Liver (tissue), 9 donors: ENCODE measurements around the gene PITPNB. TPM values are rescaled to one million over a fixed set of nuclear protein-coding genes. Genes with fewer than 3 reads are reported as not detected.

Experiments used
- DNase-seq: peaks from one replicate; pipeline ENCODE4 v3.0.0-alpha.2; 2017; ENCODE audit warnings: low spot score
- H3K27ac ChIP-seq, 2 donors: one replicate each; pipeline ENCODE4 v1.7.0; 2013; ENCODE audit warnings: inconsistent platforms in 2 of 2, low read length in 2 of 2, control low read depth in 1 of 2, low read depth in 1 of 2, mild to moderate bottlenecking in 1 of 2
- H3K27me3 ChIP-seq, 4 donors: one replicate each; pipeline versions ENCODE4 v1.6.1 to v1.7.0; 2013; ENCODE audit warnings: low read length in 3 of 4, inconsistent platforms in 1 of 4, mild to moderate bottlenecking in 1 of 4, moderate library complexity in 1 of 4; ENCODE audit not compliant: control insufficient read depth in 4 of 4, insufficient read depth in 4 of 4
- H3K36me3 ChIP-seq, 4 donors: one replicate each; pipeline versions ENCODE4 v1.6.1 to v1.7.0; 2013; ENCODE audit warnings: low read length in 3 of 4, mild to moderate bottlenecking in 3 of 4, low read depth in 1 of 4, moderate library complexity in 1 of 4; ENCODE audit not compliant: control insufficient read depth in 4 of 4, insufficient read depth in 3 of 4
- H3K4me1 ChIP-seq, 4 donors: one replicate each; pipeline versions ENCODE4 v1.6.1 to v1.7.0; 2013; ENCODE audit warnings: low read length in 3 of 4, mild to moderate bottlenecking in 3 of 4, moderate library complexity in 1 of 4; ENCODE audit not compliant: control insufficient read depth in 4 of 4, insufficient read depth in 4 of 4
- H3K4me3 ChIP-seq, 3 donors: one replicate each; pipeline versions ENCODE4 v1.6.1 to v1.7.0; 2013; ENCODE audit warnings: low read length in 3 of 3, control low read depth in 1 of 3, low read depth in 1 of 3, mild to moderate bottlenecking in 1 of 3
- H3K9ac ChIP-seq, 2 donors: one replicate each; pipeline ENCODE4 v1.7.0; 2013; ENCODE audit warnings: low read length in 2 of 2, mild to moderate bottlenecking in 2 of 2, moderate library complexity in 2 of 2, control low read depth in 1 of 2, low read depth in 1 of 2
- H3K9me3 ChIP-seq, 4 donors: one replicate each; pipeline versions ENCODE4 v1.6.1 to v1.7.0; 2013; ENCODE audit warnings: low read length in 3 of 4; ENCODE audit not compliant: control insufficient read depth in 4 of 4
- ATF3 ChIP-seq: IDR thresholded peaks from 2 replicates; pipeline ENCODE4 v1.6.1; 2016; ENCODE audit warnings: antibody characterized with exemption
- CTCF ChIP-seq: fragments of 150-350 bp; IDR thresholded peaks from 2 replicates; pipeline ENCODE4 v1.5.1; 2017; ENCODE audit warnings: improper control_type of control experiment, low read depth, low read length; ENCODE audit not compliant: missing input control
- EGR1 ChIP-seq, 2 donors: IDR thresholded peaks; 2 replicates each; pipeline ENCODE4 v1.6.1; 2016 to 2018; ENCODE audit warnings: antibody characterized with exemption in 2 of 2, low read depth in 2 of 2
- FOXA1 ChIP-seq: IDR thresholded peaks from 2 replicates; pipeline ENCODE4 v1.6.1; 2016; ENCODE audit warnings: antibody characterized with exemption
- FOXA2 ChIP-seq: IDR thresholded peaks from 2 replicates; pipeline ENCODE4 v1.6.1; 2016; ENCODE audit warnings: antibody characterized with exemption
- GABPA ChIP-seq, 2 donors: IDR thresholded peaks in 1 of 2; conservative IDR thresholded peaks in 1 of 2; 2 replicates each; pipeline ENCODE4 v1.6.1; 2016; ENCODE audit warnings: antibody characterized with exemption in 2 of 2, mild to moderate bottlenecking in 1 of 2, moderate library complexity in 1 of 2
- HNF4A ChIP-seq, 2 donors: conservative IDR thresholded peaks; 2 replicates each; pipeline ENCODE4 v1.6.1; 2016; ENCODE audit warnings: antibody characterized with exemption in 2 of 2, mild to moderate bottlenecking in 2 of 2
- HNF4G ChIP-seq: IDR thresholded peaks from 2 replicates; pipeline ENCODE4 v1.6.1; 2016; ENCODE audit warnings: antibody characterized with exemption
- JUND ChIP-seq, 2 donors: IDR thresholded peaks; 2 replicates each; pipeline ENCODE4 v1.6.1; 2016; ENCODE audit warnings: antibody characterized with exemption in 2 of 2
- NR2F2 ChIP-seq: IDR thresholded peaks from 2 replicates; pipeline ENCODE4 v1.6.1; 2016; ENCODE audit warnings: antibody characterized with exemption
- RAD21 ChIP-seq, 2 donors: IDR thresholded peaks; 2 replicates each; pipeline ENCODE4 v1.6.1; 2016; ENCODE audit warnings: antibody characterized with exemption in 2 of 2, mild to moderate bottlenecking in 2 of 2
- REST ChIP-seq: IDR thresholded peaks from 2 replicates; pipeline ENCODE4 v1.6.1; 2016; ENCODE audit warnings: antibody characterized with exemption, mild to moderate bottlenecking
- RXRA ChIP-seq, 2 donors: IDR thresholded peaks; 2 replicates each; pipeline ENCODE4 v1.6.1; 2017 to 2018; ENCODE audit warnings: antibody characterized with exemption in 2 of 2, mild to moderate bottlenecking in 1 of 2
- SP1 ChIP-seq: IDR thresholded peaks from 2 replicates; pipeline ENCODE4 v1.6.1; 2018; ENCODE audit warnings: antibody characterized with exemption, mild to moderate bottlenecking
- YY1 ChIP-seq: IDR thresholded peaks from 2 replicates; pipeline ENCODE4 v1.6.1; 2016; ENCODE audit warnings: antibody characterized with exemption, mild to moderate bottlenecking
- ZBTB33 ChIP-seq: IDR thresholded peaks from 2 replicates; pipeline ENCODE4 v1.6.1; 2016; ENCODE audit warnings: antibody characterized with exemption
- polyA plus RNA-seq, 2 donors: library from polyadenylated mRNA; stranded (reverse) in 1 of 2; unstranded in 1 of 2; fragments of 200-250 nt in 1 of 2; fragments of >200 nt in 1 of 2; fragmentation: Nextera tagmentation in 1 of 2; extraction: Ambion mirVana in 1 of 2; gene quantifications; one replicate each; pipeline versions ENCODE4 v1.2.1 to v1.2.3, GENCODE V29; 2013 to 2015
- total RNA-seq, 2 donors: library from RNA; depleted of rRNA; stranded (reverse); fragments of >200 nt; gene quantifications; one replicate each; pipeline ENCODE4 v1.2.3, GENCODE V29; 2014
- donor health status: healthy.
- donor health status: healthy.
- donor health status: healthy.
- donor health status: healthy.
- donor health status: healthy.

PITPNB gene
- total and polyA plus RNA-seq, 4 donors: 18.4 to 57.4 (median 34.4) TPM

GRCh38 chr22:27918341-27919221, 475 bp downstream of the PITPNB start (continued):
- TF ChIP-seq JUND (IDR thresholded peaks at IDR 0.05) (no peak), GABPA (IDR thresholded peaks at IDR 0.05 in 1 of 2, conservative IDR thresholded peaks at IDR 0.05 in 1 of 2) (no peak), ATF3 (no peak), NR2F2 (no peak), SP1 (no peak)

- no peak overlapping the region for H3K9ac ChIP-seq
- no peak overlapping the region for H3K4me3 ChIP-seq
- H3K27me3 ChIP-seq: no peaks in the 10 kb centered on the region
- H3K9me3 ChIP-seq: no peaks in the 10 kb centered on the region
- H3K36me3 ChIP-seq: no peaks in the 10 kb centered on the region
- TF ChIP-seq YY1: no peak
- TF ChIP-seq JUND (IDR thresholded peaks at IDR 0.05): no peak
- TF ChIP-seq CTCF: no peak
- TF ChIP-seq SP1: no peak
- no peak for TF ChIP-seq ZBTB33
- no peak for TF ChIP-seq RAD21 (IDR thresholded peaks at IDR 0.05)
- TF ChIP-seq HNF4G: no peak
- TF ChIP-seq FOXA1: no peak
- H3K27ac ChIP-seq: no peak overlapping the region
- H3K4me1 ChIP-seq: peaks cover 7 to 64% (median 47%) of the 10 kb centered on the region in 4 donors
- no peak for DNase-seq
These were observed 3.1 kb downstream of the PITPNB start for GRCh38 chr22:27915986-27916385.

GRCh38 chr22:27913162-27913741, 5.8 kb downstream of the PITPNB start:
- Histone ChIP-seq H3K9me3 (no peaks in the 10 kb centered on the region), H3K27me3 (no peaks in the 10 kb centered on the region), H3K4me3 (no peak overlapping the region), H3K4me1 (peaks cover 7 to 49% (median 39%) of the 10 kb centered on the region in 4 donors), H3K9ac (peak overlapping the region in 1 of 2 donors; percentile 72), H3K27ac (peak overlapping the region; percentile 74 to 77), H3K36me3 (peaks cover 2 to 10% (median 3%) of the 10 kb centered on the region in 4 donors)
- DNase-seq: no peak
- TF ChIP-seq FOXA2 (peak; percentile 25), HNF4G (no peak), RAD21 (IDR thresholded peaks at IDR 0.05) (peak; percentile 5 to 35), GABPA (IDR thresholded peaks at IDR 0.05 in 1 of 2, conservative IDR thresholded peaks at IDR 0.05 in 1 of 2) (no peak), YY1 (no peak), SP1 (peak; percentile 18), EGR1 (IDR thresholded peaks at IDR 0.05; ENCODE audit: low read depth in 2 of 2) (no peak), ZBTB33 (no peak), RXRA (IDR thresholded peaks at IDR 0.05) (no peak), REST (no peak), HNF4A (conservative IDR thresholded peaks at IDR 0.05) (peak; percentile 15 to 35), ATF3 (no peak)
